Ectodermal cell (in vitro differentiated cells): ENCODE results near the gene ATP5F1B.
"Not testable (repeated sequence)": the region's sequence is repeated elsewhere in the genome, so short reads cannot be mapped to it uniquely, and the experiment has no call there.

ENCODE experiments used
- H3K27ac ChIP-seq: 2 replicates; pipeline ENCODE4 v1.7.0; 2013; ENCODE audit warnings: mild to moderate bottlenecking, low read depth, low read length; ENCODE audit not compliant: insufficient read depth, poor library complexity, severe bottlenecking
- H3K27me3 ChIP-seq: 2 replicates; pipeline ENCODE4 v1.7.0; 2013; ENCODE audit warnings: mild to moderate bottlenecking, low read length; ENCODE audit not compliant: insufficient read depth, control insufficient read depth, poor library complexity, severe bottlenecking
- H3K36me3 ChIP-seq: one replicate; pipeline ENCODE4 v1.7.0; 2013; ENCODE audit warnings: low read length; ENCODE audit not compliant: control insufficient read depth, insufficient read depth
- H3K4me1 ChIP-seq: one replicate; pipeline ENCODE4 v1.7.0; 2013; ENCODE audit warnings: low read length; ENCODE audit not compliant: control insufficient read depth, insufficient read depth
- H3K4me3 ChIP-seq: 2 replicates; pipeline ENCODE4 v1.7.0; 2013; ENCODE audit warnings: low read depth, low read length, control low read depth; ENCODE audit not compliant: insufficient read depth
- H3K9me3 ChIP-seq: 2 replicates; pipeline ENCODE4 v1.7.0; 2013; ENCODE audit warnings: mild to moderate bottlenecking, low read length, moderate library complexity; ENCODE audit not compliant: control insufficient read depth
- WGBS, 2 experiments: methylation state at CpG; one replicate each; pipeline ENCODE4 v1.1.7; 2013; ENCODE audit warnings: missing lambda C conversion rate in 2 of 2; 5-methylcytosine and 5-hydroxymethylcytosine counted together

The ATP5F1B gene

DNA sequence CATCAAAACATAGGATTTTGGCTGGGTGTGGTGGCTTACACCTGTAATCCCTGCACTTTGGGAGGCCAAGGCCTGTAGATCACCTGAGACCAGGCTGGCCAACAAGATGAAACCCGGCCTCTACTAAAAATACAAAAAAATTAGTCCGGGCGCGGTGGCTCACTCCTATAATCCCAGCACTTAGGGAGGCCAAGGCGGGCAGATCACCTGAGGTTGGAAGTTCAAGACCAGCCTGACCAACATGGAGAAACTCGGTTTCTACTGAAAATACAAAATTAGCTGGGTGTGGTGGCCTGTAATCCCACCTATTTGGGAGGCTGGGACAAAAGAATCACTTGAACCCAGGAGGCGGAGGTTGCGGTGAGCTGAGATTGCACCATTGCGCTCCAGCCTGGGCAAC is 2.2 kb upstream of the ATP5F1B start:
- not testable (repeated sequence) for H3K9me3 ChIP-seq, H3K27me3 ChIP-seq, H3K4me1 ChIP-seq, H3K27ac ChIP-seq, H3K4me3 ChIP-seq
- 92% methylated on average over 9 of the region's 9 CpGs for WGBS, 2 experiments
- peaks cover 13% of the 10 kb centered on the region for H3K36me3 ChIP-seq

DNA sequence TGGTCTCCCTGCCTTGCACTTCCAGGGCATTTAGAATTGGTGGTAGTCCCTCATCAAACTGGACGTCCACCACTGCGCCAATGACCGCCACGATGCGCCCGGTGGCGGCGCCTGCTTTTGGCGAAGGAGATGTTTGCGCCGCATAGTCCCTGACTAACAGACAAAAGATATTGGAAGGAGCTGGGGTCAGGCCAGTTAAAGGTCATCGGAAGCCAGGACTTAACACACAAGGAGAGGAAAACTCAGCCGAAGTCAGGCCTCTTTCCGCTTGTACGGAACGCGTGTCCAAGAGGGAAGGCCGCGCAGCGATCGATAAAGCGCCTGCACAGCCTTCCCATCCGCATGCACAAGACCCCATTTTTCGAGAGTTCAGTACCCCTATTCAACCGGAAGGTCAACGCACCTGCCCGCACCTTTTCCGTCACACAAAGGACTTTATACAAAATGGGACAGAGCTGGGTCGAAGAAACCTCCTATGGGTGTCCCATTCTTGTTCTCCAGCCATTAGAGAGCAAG is 525 bp downstream of the ATP5F1B start:
- H3K4me1 ChIP-seq, result peaks cover 9% of the 10 kb centered on the region
- WGBS, 2 experiments, result 1% methylated on average over 29 of the region's 29 CpGs
- peaks cover 31% of the 10 kb centered on the region for H3K36me3 ChIP-seq
- peak overlapping the region; percentile 90 for H3K4me3 ChIP-seq
- no peaks in the 10 kb centered on the region for H3K27me3 ChIP-seq
- H3K27ac ChIP-seq, result peak overlapping the region; percentile 41
- no peaks in the 10 kb centered on the region for H3K9me3 ChIP-seq

DNA sequence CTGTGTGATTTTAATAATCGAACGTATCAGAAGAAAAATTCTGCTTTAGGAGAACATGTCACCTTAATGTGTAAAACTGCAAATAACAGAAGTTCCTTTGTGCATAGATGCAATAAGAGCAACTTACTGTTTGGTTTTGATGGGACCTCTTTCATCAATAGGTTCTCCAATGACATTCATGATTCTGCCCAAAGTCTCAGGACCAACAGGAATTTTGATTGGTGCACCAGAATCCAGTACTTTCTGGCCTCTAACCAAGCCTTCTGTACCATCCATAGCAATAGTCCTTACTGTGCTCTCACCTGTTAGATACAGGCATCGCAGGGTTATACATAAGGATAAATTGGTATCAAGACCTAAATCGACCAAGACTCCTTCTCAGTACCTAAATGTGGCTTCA is 1.1 kb downstream of the ATP5F1B start:
- Histone ChIP-seq H3K4me1 (peaks cover 9% of the 10 kb centered on the region), H3K27me3 (no peaks in the 10 kb centered on the region), H3K27ac (no peak overlapping the region), H3K36me3 (peaks cover 35% of the 10 kb centered on the region), H3K4me3 (peak overlapping the region; percentile 90), H3K9me3 (no peaks in the 10 kb centered on the region)
- WGBS, 2 experiments, result 69 to 72% methylated on average over 4 of the region's 4 CpGs

DNA sequence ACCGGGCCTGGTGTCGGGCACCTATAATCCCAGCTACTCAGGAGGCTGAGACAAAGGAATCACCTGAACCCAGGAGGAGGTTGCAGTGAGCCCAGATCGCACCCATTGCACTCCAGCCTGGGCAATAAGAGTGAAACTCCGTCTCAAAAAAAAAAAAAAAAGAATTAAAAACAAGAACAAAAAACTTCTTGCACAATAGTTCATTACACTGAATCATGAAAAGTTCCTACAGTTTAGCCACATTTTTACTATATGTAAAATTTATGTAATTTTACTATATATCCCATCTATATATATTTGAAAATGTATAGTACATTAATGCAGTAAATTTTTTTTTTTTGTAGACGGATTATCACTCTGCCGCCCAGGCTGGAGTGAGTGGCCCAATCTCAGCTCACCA is 4.6 kb downstream of the ATP5F1B start:
- WGBS, 2 experiments, result 93 to 98% methylated on average over 6 of the region's 6 CpGs
- Histone ChIP-seq H3K36me3 (peaks cover 53% of the 10 kb centered on the region), H3K27me3 (no peaks in the 10 kb centered on the region), H3K4me3 (no peak overlapping the region), H3K9me3 (no peaks in the 10 kb centered on the region), H3K27ac (no peak overlapping the region), H3K4me1 (peaks cover 12% of the 10 kb centered on the region)

DNA sequence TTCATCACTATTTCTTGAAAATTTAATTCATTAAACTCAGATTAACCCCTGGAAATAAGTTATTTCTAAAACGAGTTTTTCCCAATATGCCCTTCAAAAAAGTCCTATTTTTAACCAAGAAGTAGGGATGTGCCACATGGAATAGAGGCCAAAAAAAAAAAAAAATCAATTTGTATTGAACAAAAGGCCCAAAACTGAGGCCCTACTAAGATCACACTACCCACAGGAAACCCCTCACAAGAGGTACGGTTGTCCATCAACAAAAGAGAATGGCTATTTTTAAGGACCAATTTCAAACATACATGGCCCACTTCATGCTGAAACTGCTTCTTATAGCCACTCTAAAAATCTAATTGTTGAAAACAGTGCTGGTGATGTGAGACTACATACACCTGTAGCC is 8.2 kb downstream of the ATP5F1B start:
- no peak overlapping the region for H3K4me3 ChIP-seq
- peak overlapping the region; percentile 94 for H3K27ac ChIP-seq
- 74 to 78% methylated on average over 2 of the region's 2 CpGs for WGBS, 2 experiments
- no peaks in the 10 kb centered on the region for H3K27me3 ChIP-seq
- no peaks in the 10 kb centered on the region for H3K9me3 ChIP-seq
- peaks cover 25% of the 10 kb centered on the region for H3K4me1 ChIP-seq
- H3K36me3 ChIP-seq, result peaks cover 38% of the 10 kb centered on the region

DNA sequence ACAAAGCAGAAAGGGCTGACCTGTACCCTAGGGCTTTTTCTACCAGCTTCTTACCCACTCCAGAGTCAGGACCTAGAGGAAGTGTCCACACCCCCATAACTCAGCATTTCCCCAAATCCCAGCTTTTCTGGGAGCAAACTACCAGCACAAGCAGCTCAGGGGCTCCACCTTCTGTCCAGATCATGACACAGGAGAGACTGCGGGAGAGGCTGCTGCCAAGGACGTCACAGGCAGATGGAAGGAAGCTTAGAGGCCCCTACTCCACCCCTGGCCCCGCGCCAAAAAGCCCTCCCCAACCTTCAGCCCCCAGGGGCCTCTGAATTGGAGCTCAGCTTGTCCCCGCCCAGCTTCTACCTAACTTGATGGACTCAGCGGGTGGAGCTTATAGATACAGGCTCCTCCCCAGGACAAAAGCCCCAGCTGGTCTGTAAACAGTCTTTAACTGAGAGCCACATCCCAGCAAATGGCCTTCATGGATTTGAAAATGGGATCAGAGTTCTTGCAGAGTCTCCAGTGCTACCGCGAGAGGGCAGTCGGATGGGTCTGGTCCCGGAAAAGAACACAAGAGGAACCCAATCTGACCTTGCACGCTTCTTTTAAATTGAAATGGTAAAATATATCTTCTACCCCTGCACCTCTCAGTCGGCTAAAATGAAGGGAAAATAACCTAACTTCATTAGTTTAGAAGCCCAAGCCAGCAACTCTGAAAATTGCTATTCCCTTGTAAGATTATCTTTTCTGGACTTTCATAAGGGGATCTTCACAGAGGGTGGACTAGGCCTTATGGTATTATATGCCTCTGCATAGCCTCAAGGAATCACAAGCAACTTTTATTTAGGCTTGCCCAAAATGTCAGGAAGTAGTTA is 8.9 kb downstream of the ATP5F1B start:
- peaks cover 31% of the 10 kb centered on the region for H3K4me1 ChIP-seq
- H3K9me3 ChIP-seq, result no peaks in the 10 kb centered on the region
- peaks cover 31% of the 10 kb centered on the region for H3K36me3 ChIP-seq
- no peaks in the 10 kb centered on the region for H3K27me3 ChIP-seq
- peak overlapping the region; percentile 70 for H3K4me3 ChIP-seq
- WGBS, 2 experiments, result 6 to 7% methylated on average over 12 of the region's 12 CpGs
- peak overlapping the region; percentile 94 for H3K27ac ChIP-seq

DNA sequence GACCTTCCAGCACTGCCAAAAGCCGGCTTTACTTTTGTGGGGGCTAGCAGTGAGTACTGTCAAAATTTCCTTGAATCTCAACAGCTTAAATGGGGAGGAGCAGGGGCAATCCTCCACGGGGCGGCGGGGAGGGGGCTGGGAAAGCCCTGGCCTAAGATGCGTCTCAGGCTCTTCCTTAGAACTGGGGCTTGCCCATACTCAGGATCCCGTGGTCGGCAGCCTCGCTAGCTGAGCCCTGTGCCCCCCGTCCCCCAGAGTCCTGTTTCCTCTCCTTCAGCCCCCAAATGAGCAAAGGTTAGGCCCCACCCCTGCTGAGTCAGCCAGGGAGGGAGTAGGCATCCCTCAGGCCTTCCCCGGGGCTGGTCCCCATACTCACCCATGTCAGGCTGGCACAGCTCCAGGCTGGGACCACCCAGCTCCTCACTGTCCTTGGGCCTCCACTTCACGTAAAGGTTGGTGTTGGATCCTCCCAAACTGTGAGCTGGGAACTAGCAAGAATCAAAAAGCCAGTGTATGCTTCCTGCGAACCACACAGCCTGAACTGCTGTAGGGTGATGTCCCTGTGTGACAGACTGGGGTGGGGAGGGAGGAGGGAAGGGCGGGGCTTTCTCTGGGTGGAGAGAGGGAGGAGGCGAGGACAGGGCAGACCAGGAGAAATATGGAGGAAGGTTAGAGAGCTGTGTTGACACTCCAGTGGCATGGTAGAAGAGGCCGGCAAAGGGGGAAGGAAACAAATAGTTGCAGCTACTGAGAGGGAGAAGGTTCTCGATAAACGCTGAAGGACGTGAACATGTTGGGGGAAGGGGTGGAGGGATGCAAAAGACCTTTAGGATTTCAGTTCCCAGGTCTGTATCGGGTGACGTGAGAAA is 9.7 kb downstream of the ATP5F1B start:
- 3% methylated on average over 20 of the region's 20 CpGs for WGBS, 2 experiments
- no peaks in the 10 kb centered on the region for H3K9me3 ChIP-seq

DNA sequence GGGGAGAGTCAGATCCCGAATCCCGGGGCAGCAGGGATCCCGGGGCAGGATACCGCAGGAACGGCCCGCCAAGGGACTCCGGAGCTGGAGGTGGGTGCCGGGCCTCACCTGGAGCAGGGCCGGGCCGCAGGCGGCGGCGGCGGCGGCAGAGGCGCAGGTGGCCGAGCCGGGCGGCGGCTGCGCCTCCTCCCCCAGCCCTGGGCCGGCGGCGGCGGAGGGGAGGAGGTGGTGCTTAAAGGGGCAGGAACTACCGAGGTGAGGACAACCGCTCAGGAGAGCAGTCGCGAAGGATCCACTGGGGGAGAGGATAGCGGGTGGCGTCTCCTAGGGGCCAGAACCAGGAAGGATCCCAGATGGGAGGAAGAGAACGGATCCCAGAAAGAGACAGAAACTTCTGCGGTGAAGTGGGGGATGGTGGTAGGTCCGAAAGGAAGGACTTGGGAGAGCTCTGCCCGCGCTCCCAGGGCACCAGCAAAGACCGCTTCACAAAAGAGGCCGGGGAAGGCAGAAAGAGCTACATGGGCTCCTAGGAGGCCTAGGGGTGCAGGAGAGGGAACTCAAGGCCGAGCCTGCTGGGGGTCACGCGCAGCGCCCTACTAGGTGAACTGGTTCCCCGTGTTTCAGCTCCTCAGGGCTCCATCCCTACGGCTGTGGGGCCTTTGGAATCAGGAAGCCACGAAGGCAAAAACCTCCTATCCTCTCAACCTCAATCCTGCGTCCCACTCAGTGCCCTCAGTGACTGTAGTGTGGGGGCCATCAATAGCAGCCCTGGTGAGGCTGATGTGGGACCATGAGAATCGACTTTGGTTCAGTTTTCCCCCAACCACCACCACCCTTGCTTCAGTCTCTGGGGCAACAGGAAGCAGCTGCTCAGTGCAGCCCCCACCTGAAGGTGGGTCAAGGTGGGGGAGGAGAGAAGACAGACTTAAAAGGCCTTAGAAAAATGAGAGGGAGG is 10.7 kb downstream of the ATP5F1B start:
- peaks cover 22% of the 10 kb centered on the region for H3K36me3 ChIP-seq
- H3K4me1 ChIP-seq, result peaks cover 41% of the 10 kb centered on the region
- H3K27me3 ChIP-seq, result no peaks in the 10 kb centered on the region
- H3K27ac ChIP-seq, result peak overlapping the region; percentile 58
- H3K4me3 ChIP-seq, result peak overlapping the region; percentile 70
- no peaks in the 10 kb centered on the region for H3K9me3 ChIP-seq
- 1 to 2% methylated on average over 47 of the region's 47 CpGs for WGBS, 2 experiments

More for the DNA sequence above, 9.7 kb downstream of the ATP5F1B start:
- Histone ChIP-seq H3K27ac (peak overlapping the region; percentile 94), H3K36me3 (peaks cover 23% of the 10 kb centered on the region), H3K4me1 (peaks cover 38% of the 10 kb centered on the region), H3K27me3 (no peaks in the 10 kb centered on the region), H3K4me3 (peak overlapping the region; percentile 70)

DNA sequence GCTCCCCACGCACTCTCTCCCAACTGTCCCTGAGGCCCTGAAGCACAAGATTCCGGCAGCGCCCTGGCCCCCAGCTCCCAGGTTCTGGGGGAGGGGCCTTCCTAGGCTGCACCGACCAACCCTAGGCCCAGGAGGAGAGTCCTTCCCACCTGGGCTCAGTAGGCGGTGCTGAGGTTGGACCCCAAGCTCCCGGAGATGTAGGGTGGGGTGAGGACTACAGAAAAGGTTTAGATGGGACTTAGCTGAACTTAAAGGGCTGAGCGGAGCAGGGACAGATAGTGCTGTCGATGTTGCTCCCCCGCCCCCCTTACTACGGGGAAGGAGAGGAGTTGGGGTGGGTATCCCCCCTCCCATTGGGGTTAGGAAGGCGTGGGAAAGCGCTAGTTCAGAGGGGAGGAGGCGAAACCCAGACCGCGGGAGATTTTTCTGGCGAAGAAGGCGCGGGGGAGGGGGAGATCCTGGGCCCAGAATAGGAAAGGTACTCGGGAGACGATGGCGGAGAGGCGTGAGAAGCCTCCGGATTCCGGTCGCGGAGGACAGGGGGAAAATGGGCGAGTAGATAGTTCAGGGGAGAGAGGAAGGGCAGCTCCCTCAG is 11.4 kb downstream of the ATP5F1B start:
- no peaks in the 10 kb centered on the region for H3K9me3 ChIP-seq
- H3K27me3 ChIP-seq, result no peaks in the 10 kb centered on the region
- peak overlapping the region; percentile 70 for H3K4me3 ChIP-seq
- WGBS, 2 experiments, result 0 to 1% methylated on average over 27 of the region's 27 CpGs
- H3K36me3 ChIP-seq, result peaks cover 16% of the 10 kb centered on the region
- H3K27ac ChIP-seq, result no peak overlapping the region
- peaks cover 41% of the 10 kb centered on the region for H3K4me1 ChIP-seq
